GM13976 (cell line): Measurements from ENCODE around the gene CRHBP.
"Not testable (repeated sequence)": the region's sequence is repeated elsewhere in the genome, so short reads cannot be mapped to it uniquely, and the experiment has no call there.

Experiments
- DNase-seq: peaks from one replicate; pipeline ENCODE4 v3.0.0; 2012; ENCODE audit warnings: low spot score
- in situ Hi-C: fragments of 300-500 bp; cut with MboI; formaldehyde crosslinking; loops from one replicate; pipeline ENCODE4 v1.12.0; 2022; ENCODE audit warnings: low sequenced_read_pairs, mixed read lengths, inconsistent platforms; ENCODE audit not compliant: unreplicated experiment
- TF ChIP-seq, protein P1 (sequence below): IDR thresholded peaks from 2 replicates; pipeline ENCODE4 v1.5.1; 2012; ENCODE audit warnings: borderline replicate concordance, mild to moderate bottlenecking; ENCODE audit not compliant: insufficient read depth; ENCODE audit errors: extremely low read depth, missing control alignments, control extremely low read depth

The CRHBP gene

GRCh38 chr5:76978869-76979268 lies 26.0 kb downstream of the CRHBP start:
- no peak for DNase-seq
- in situ Hi-C loops = no loop called here
- TF ChIP-seq, protein P1, sequence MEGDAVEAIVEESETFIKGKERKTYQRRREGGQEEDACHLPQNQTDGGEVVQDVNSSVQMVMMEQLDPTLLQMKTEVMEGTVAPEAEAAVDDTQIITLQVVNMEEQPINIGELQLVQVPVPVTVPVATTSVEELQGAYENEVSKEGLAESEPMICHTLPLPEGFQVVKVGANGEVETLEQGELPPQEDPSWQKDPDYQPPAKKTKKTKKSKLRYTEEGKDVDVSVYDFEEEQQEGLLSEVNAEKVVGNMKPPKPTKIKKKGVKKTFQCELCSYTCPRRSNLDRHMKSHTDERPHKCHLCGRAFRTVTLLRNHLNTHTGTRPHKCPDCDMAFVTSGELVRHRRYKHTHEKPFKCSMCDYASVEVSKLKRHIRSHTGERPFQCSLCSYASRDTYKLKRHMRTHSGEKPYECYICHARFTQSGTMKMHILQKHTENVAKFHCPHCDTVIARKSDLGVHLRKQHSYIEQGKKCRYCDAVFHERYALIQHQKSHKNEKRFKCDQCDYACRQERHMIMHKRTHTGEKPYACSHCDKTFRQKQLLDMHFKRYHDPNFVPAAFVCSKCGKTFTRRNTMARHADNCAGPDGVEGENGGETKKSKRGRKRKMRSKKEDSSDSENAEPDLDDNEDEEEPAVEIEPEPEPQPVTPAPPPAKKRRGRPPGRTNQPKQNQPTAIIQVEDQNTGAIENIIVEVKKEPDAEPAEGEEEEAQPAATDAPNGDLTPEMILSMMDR = no peak

GRCh38 chr5:76980518-76981144 lies 27.8 kb downstream of the CRHBP start:
- in situ Hi-C loops = no loop called here
- no peak for DNase-seq
- TF ChIP-seq, protein P1 = no peak

GRCh38 chr5:76982450-76982849 lies 29.6 kb downstream of the CRHBP start:
- in situ Hi-C loops = no loop called here
- TF ChIP-seq, protein P1 = no peak
- DNase-seq = no peak

- no peak for DNase-seq
- in situ Hi-C loops = no loop called here
- TF ChIP-seq, protein P1 = no peak
Measured at GRCh38 chr5:76983468-76983867, 30.6 kb downstream of the CRHBP start.

DNA sequence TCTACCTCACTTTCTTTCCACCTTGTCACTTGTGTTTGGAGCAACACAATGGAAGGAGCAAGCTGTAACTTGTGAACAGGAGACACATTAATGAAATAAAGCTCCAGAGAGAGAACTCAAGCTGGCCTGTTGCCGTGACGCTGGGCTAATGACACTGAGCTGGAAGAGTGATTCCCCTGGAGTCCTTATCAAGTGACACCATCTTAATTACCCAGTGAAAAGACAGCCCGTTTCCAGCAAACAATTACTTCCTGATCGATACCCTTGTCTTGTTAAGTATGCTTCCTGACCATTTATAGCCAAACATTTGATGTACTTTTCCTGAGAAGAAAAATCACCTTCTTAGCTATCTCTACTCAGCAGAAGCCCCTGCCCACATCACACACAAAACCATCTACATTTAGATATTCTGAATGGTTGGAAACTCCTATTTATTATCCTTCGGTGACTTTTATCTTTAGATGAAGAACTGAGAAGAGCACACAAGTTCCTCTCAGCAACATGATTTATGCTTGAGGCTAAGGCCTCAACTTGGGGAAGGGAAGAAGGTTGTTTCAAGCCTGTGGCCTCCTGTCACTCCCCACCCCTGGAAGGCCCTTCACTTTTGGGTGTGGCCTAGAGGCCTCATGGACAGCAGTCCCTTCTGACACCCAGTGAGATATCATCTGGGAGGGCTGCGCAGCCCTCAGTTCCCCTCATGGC lies 34.1 kb downstream of the CRHBP start:
- TF ChIP-seq, protein P1 = no peak
- no peak for DNase-seq
- in situ Hi-C loops = no loop called here

DNA sequence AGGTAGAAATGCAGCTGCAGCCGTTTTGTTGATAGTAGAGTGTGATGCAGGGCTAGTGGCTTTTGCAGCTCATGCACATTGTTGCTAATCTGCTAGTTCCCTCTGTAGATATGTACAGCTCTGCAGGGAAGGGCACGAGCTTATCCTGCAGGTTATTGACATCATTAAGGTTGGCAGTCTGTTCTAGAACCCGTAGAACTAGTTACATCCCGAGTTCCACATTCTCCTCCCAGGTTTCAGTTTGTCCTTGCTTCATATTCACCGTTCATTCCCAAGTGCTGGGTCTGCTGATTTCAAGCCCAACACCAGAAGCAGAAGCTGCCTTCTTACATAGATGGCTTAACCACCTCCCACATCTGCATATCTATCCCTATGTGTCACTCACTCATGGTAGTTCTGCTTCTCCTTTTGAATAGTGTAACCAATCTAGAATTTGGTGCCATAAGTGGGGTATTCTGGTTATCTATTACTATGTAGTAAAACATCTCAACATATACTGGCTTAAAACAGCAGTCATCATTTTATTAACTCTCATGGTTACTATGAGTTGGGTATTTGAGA lies 38.1 kb downstream of the CRHBP start:
- in situ Hi-C loops = no loop called here
- no peak for DNase-seq
- TF ChIP-seq, protein P1 = no peak

DNA sequence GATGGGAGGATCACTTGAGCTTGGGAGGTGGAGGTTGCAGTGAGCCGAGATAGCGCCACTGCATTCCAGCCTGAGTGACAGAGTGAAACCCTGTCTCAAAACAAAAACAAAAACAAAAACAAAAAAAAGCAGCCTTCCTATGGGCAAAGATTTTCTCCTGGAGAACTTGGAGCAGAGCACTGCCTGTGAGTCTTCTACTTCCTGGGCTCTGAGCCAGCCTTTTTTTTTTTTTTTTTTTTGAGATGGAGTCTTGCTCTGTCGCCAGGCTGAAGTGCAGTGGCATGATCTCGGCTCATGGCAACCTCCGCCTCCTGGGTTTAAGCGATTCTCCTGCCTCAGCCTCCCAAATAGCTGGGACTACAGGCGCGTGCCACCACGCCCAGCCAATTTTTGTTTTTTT lies 40.6 kb downstream of the CRHBP start:
- DNase-seq, in situ Hi-C loops: not testable (repeated sequence)
